ENCODE data around the gene SHB. TPM values are rescaled to one million over a fixed set of nuclear protein-coding genes. Genes with fewer than 3 reads are reported as not detected.
A peak's percentile ranks its signal among the peaks of the same experiment; 100 is the strongest.

Gene SHB
- total RNA-seq, 2 experiments from 2014 or later = 1.2 to 1.3 TPM

DNA sequence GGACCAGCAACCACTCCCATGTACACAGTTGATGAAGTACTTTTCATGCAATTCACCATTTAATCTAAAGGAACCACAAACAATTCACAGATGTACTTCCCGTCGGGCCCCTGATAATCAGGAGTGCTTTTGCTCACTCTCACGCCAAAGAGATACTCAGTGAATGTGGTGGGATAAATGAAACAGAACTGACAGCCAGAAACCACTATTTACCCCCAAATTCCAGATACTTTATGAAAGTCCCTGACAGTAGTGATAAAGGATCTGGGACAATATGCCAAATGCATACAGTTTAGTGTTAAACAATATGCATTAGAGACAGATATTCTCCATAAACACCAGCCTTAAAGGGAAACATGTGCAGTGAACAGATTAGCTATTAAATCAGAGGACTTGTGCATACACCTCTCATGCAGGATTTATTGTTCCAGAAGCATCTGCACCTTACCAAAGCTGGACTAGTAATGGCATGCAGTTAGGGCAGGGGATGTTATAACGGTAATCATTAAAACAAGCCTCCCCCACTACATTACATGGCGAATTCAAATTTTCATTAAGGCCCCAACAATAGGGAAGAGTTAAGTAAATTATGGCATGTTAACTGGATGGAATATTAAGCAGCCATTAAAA, 91.1 kb downstream of the SHB start:
- H3K4me1 Mint-ChIP-seq = no peaks in the 10 kb centered on the region
- no peaks in the 10 kb centered on the region for H3K9me3 Mint-ChIP-seq (ENCODE audit: low read depth)
- POLR2A ChIA-PET = no interaction called here
- no peak overlapping the region for H3K27ac Mint-ChIP-seq
- DNase-seq (no peak), ATAC-seq (no peak)
- H3K27me3 Mint-ChIP-seq = no peaks in the 10 kb centered on the region
- H3K4me3 Mint-ChIP-seq = no peak overlapping the region
- CTCF ChIA-PET = interaction anchor here (1.3 kb wide), 1 partner anchor 11 kb away, joined by 3 read pairs; no protein-coding TSS in a partner anchor
- H3K36me3 Mint-ChIP-seq (ENCODE audit: low read depth) = peaks cover 1% of the 10 kb centered on the region
- intact Hi-C loops (cut with DNase I, micrococcal nuclease) = no loop called here

DNA sequence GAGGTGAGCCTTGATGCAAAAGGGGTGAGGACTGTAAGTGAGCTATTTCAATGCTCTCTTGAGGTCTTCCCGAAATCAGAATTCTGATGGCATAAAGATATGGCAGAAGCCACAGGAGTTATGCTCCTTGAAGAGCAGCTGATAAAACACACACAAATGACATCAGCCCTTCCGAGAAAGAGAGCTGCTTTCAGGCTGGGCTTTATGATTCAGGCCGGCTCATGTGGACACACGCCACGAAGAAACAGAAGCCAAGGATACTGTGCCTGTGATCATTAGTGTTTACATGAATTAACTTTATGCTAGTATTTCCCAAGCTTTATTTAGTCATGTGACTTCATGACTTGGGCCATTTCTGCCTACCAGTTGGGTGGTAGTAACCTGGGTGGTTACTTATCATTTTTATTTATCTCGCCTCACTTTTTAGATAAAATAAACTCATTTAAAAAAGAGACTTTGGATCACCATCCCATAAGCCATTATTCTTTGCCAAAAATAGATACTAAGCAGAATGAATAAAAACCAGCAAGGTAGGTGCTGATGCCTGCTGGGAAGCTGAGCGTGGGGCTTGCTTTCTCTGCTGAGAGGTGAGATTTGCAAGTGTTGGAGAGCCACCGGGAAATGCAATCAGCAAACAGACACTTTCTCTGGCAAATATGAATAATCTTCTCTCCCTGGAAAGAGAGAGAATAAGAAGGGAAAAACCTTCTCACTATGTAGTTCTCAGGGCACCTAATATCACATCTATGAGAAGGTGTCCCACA, 92.1 kb downstream of the SHB start:
- POLR2A ChIA-PET = no interaction called here
- Mint-ChIP-seq H3K27me3 (no peaks in the 10 kb centered on the region), H3K4me1 (no peaks in the 10 kb centered on the region), H3K27ac (no peak overlapping the region), H3K4me3 (no peak overlapping the region), H3K36me3 (ENCODE audit: low read depth) (no peaks in the 10 kb centered on the region), H3K9me3 (ENCODE audit: low read depth) (no peaks in the 10 kb centered on the region)
- ATAC-seq (no peak), DNase-seq (no peak)
- intact Hi-C loops (cut with DNase I, micrococcal nuclease) = no loop called here
- CTCF ChIA-PET = no interaction called here

DNA sequence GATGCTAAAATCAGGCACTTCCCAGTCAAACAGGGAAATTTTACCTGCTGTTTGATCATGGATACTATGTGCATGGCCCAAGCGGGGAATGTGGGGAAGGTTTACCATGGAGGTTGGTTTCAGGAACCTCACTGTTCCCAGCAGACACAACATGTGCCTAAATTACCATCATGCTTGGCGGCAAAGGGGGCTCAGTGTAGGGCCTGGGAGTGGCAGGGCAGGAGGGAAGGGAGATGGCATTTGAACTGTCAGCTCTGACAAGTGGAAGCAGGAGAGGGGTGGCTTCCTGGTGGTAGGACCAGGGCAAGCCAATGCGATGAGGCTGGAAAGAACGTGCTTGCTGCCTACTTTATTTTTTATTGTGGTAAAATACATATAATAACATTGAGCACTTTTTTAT, 93.4 kb downstream of the SHB start:
- ChIA-PET CTCF (interaction anchor here (0.7 to 1.5 kb wide), 2 partner anchors 10 to 62 kb away, joined by 3 to 4 read pairs; no protein-coding TSS in a partner anchor), POLR2A (no interaction called here)
- Mint-ChIP-seq H3K36me3 (ENCODE audit: low read depth) (no peaks in the 10 kb centered on the region), H3K9me3 (ENCODE audit: low read depth) (no peaks in the 10 kb centered on the region), H3K4me1 (peaks cover 6% of the 10 kb centered on the region), H3K27me3 (no peaks in the 10 kb centered on the region), H3K27ac (no peak overlapping the region), H3K4me3 (no peak overlapping the region)
- intact Hi-C loops (cut with DNase I, micrococcal nuclease) = no loop called here
- DNase-seq = no peak
- ATAC-seq = no peak

GRCh38 chr9:37974506-37975173, 94.4 kb downstream of the SHB start:
- intact Hi-C loops (cut with DNase I, micrococcal nuclease) = no loop called here
- H3K9me3 Mint-ChIP-seq (ENCODE audit: low read depth) = no peaks in the 10 kb centered on the region
- DNase-seq (no peak), ATAC-seq (no peak)
- CTCF ChIA-PET = interaction anchor here (1.5 kb wide), 1 partner anchor 9 kb away, joined by 4 read pairs; no protein-coding TSS in a partner anchor
- H3K4me1 Mint-ChIP-seq = peaks cover 6% of the 10 kb centered on the region
- no peak overlapping the region for H3K4me3 Mint-ChIP-seq
- no peaks in the 10 kb centered on the region for H3K27me3 Mint-ChIP-seq
- POLR2A ChIA-PET = no interaction called here
- no peaks in the 10 kb centered on the region for H3K36me3 Mint-ChIP-seq (ENCODE audit: low read depth)
- H3K27ac Mint-ChIP-seq = no peak overlapping the region

DNA sequence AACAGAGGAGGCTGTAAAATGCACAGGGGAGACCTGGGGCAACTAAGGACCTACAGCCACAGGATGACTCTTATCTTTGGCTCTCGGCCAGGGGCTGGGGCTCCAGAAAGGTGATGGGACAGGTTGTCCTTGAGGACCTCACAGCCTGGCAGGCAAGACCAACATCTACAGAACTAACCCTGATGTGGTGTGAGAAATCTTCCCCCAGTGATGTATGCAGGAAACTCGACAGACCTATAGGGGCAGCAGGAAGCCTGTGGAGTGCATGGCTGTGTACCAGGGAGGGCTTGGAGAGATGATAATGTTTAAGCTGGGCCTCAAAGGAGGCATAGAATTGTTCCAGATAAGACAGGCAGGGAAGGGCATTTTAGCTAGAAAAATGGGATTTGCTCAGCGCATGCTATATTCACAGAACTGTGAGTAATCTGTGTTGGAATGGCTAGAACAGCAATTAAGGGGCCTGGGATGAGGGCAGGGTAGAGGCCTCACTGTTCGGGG, 96.6 kb downstream of the SHB start:
- POLR2A ChIA-PET = no interaction called here
- intact Hi-C loops (cut with DNase I, micrococcal nuclease) = no loop called here
- Mint-ChIP-seq H3K9me3 (ENCODE audit: low read depth) (no peaks in the 10 kb centered on the region), H3K4me1 (peaks cover 6% of the 10 kb centered on the region), H3K36me3 (ENCODE audit: low read depth) (no peaks in the 10 kb centered on the region), H3K27me3 (no peaks in the 10 kb centered on the region), H3K4me3 (no peak overlapping the region), H3K27ac (no peak overlapping the region)
- CTCF ChIA-PET = no interaction called here
- DNase-seq (no peak), ATAC-seq (no peak)

DNA sequence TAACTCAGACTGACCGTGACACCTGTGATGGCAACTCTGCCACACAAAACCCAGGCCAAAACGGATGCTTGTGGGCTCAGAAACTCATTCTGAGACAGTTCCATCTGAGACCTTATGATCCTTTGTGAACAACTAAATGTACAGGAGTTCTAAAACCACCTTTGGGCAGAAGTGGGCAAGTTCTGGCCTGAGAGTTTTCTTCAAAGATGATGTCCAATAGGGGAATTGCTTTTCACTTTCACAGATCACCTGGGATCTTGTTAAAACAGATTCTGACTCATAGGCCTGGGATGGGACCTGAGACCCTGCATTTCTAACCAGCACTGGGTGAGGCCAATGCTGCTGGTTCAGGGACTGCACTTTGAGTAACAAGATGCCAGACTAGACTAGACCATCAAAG, 97.3 kb downstream of the SHB start:
- H3K9me3 Mint-ChIP-seq (ENCODE audit: low read depth) = no peaks in the 10 kb centered on the region
- ChIA-PET CTCF (interaction anchor here (1.3 kb wide), 1 partner anchor 44 kb away, joined by 3 read pairs; no protein-coding TSS in a partner anchor), POLR2A (interaction anchor here (0.6 kb wide), 1 partner anchor 17 kb away, joined by 3 read pairs; no protein-coding TSS in a partner anchor)
- no peak overlapping the region for H3K4me3 Mint-ChIP-seq
- no peaks in the 10 kb centered on the region for H3K36me3 Mint-ChIP-seq (ENCODE audit: low read depth)
- DNase-seq (no peak), ATAC-seq (no peak)
- no peak overlapping the region for H3K27ac Mint-ChIP-seq
- peaks cover 6% of the 10 kb centered on the region for H3K4me1 Mint-ChIP-seq
- intact Hi-C loops (cut with DNase I, micrococcal nuclease) = no loop called here
- H3K27me3 Mint-ChIP-seq = no peaks in the 10 kb centered on the region

DNA sequence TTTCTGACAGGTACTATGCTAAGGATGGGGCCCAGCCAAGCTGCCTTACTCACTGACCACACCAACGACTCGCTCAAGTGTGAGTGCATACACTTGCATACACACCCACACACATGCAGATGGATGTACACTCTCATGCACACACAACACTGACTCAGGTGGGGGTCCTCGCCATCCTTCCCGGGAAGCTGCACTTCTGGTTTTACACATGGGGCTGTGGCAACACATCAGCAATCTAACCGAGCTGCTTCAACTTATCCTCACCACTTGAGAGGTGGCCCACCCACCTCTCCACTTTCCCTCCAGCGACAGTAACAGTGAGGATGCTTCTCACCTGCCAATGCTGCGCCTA, 97.9 kb downstream of the SHB start:
- Mint-ChIP-seq H3K27ac (no peak overlapping the region), H3K27me3 (no peaks in the 10 kb centered on the region), H3K9me3 (ENCODE audit: low read depth) (no peaks in the 10 kb centered on the region), H3K36me3 (ENCODE audit: low read depth) (no peaks in the 10 kb centered on the region), H3K4me1 (peaks cover 9% of the 10 kb centered on the region), H3K4me3 (no peak overlapping the region)
- DNase-seq (peak; percentile 27), ATAC-seq (peak; percentile 73)
- ChIA-PET CTCF (interaction anchor here (1.3 kb wide), 1 partner anchor 45 kb away, joined by 3 read pairs; no protein-coding TSS in a partner anchor), POLR2A (interaction anchor here (0.6 kb wide), 1 partner anchor 18 kb away, joined by 3 read pairs; no protein-coding TSS in a partner anchor)
- intact Hi-C loops (cut with DNase I, micrococcal nuclease) = no loop called here

DNA sequence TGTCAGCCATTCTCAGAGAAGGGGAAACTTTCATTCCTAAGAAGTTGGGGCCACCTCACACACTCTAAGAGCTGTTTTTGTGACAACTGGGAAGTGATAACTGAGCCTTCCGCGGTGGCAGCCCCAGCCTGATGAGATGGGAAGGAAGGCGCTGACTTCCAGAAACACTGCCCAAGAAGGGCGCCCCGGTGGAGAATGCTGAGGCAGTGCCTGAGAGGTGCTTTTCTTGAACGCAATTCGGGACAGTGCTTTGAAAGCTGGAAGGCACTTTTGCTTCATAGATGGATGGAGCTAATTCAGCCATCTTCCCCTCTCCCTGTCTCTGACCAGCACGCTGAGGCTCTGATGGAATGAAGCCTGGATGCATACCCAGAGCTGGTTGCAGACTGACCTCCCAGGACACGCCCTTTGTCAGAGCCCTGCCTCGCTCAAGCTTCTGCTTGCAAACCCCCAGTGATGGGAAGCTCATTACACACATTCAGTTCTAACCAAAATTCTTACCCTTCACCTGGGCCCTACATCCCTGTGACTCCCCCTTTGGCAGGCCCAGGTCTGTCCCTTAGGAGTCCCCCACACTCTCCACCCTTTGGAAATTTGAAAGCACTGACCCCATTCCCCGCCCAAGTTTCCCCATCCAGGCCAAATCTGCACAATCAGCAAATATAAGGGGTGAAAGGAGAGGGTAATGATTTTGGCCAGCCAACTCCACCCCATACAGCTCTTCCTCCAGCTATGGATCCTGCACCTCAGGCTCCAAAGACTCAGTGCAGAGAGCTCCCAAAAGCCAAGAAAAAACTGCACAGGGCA, 98.5 kb downstream of the SHB start:
- H3K4me3 Mint-ChIP-seq = no peak overlapping the region
- no peak overlapping the region for H3K27ac Mint-ChIP-seq
- peaks cover 9% of the 10 kb centered on the region for H3K4me1 Mint-ChIP-seq
- no peaks in the 10 kb centered on the region for H3K36me3 Mint-ChIP-seq (ENCODE audit: low read depth)
- POLR2A ChIA-PET = no interaction called here
- no peaks in the 10 kb centered on the region for H3K27me3 Mint-ChIP-seq
- ATAC-seq (no peak), DNase-seq (no peak)
- intact Hi-C loops (cut with DNase I, micrococcal nuclease) = no loop called here
- CTCF ChIA-PET = interaction anchor here (1.3 kb wide), 1 partner anchor 46 kb away, joined by 3 read pairs; no protein-coding TSS in a partner anchor
- H3K9me3 Mint-ChIP-seq (ENCODE audit: low read depth) = no peaks in the 10 kb centered on the region

DNA sequence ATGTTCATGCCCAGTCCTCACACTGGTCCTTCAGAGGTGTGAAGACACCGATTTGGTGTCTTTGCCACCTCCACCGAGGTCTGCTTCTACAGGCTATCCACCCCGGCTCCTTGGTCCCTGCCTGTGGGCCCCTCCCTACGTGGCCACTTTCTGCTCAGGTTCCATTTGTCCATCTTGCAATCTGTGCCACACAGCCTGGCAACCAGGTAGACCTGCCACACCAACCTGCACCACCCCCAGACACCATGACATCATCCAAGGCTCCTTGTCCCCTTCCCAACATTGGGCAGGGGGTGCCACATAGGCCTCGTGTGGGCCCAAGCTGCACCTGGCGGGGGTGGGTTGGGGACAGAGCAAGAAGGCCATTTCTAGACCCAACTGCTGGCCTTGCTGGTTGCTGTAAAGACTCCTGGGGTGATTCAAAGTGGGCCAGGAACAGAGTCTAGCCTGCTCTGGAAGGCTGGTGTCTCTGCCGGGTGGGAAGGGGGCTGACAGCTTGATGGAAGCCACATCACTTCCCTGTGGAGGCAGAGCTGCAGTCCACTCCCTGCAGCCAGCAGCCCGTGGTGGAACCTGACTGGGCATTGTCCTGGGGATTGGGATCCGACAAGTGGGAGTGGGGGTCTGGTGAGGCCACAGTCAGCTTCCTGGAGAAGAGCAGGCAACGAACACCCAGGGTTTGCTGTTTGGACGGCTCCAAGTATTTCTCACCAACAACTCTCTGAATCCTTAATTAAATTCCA, 99.3 kb downstream of the SHB start:
- intact Hi-C loops (cut with DNase I, micrococcal nuclease) = no loop called here
- CTCF ChIA-PET = interaction anchor here (1.0 to 1.3 kb wide), 2 partner anchors 29 to 35 kb away, joined by 3 to 4 read pairs; no protein-coding TSS in a partner anchor
- Mint-ChIP-seq H3K27ac (no peak overlapping the region), H3K9me3 (ENCODE audit: low read depth) (no peaks in the 10 kb centered on the region), H3K4me3 (no peak overlapping the region), H3K27me3 (no peaks in the 10 kb centered on the region), H3K4me1 (peaks cover 12% of the 10 kb centered on the region), H3K36me3 (ENCODE audit: low read depth) (no peaks in the 10 kb centered on the region)
- POLR2A ChIA-PET = no interaction called here
- ATAC-seq = no peak
- no peak for DNase-seq

DNA sequence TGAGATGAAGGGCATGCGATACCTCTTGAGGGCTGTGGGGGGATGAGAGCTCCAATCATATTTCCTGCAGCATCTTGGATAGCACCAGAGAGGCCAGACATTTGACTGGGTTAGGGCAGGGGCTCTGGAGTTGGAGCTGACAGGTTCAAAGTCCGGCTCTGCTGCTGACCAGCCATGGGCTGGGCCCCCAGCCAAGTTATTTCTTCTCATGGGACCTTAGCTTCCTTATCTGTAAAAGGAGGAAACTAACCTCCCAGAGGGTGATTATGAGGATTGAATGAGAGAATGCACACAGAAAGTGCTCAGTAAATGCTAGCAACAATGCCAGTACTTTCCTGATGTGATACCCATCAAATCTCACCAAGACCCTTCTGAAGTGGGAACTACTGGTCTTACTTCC, 99.9 kb downstream of the SHB start:
- ChIA-PET CTCF (interaction anchor here (0.9 to 1.3 kb wide), 3 partner anchors 30 to 43 kb away, joined by 3 to 4 read pairs (median 3); no protein-coding TSS in a partner anchor), POLR2A (no interaction called here)
- Mint-ChIP-seq H3K4me3 (no peak overlapping the region), H3K36me3 (ENCODE audit: low read depth) (no peaks in the 10 kb centered on the region), H3K27me3 (no peaks in the 10 kb centered on the region), H3K27ac (no peak overlapping the region), H3K4me1 (peaks cover 18% of the 10 kb centered on the region), H3K9me3 (ENCODE audit: low read depth) (no peaks in the 10 kb centered on the region)
- ATAC-seq (no peak), DNase-seq (no peak)
- intact Hi-C loops (cut with DNase I, micrococcal nuclease) = no loop called here

All from activated CD4-positive, alpha-beta T cell treated with anti-CD3 and anti-CD28 coated beads for 36 hours (primary cell).